HCT116 (cell line): ENCODE data around the gene TPD52L2. TPM values are rescaled to one million over a fixed set of nuclear protein-coding genes. Genes with fewer than 3 reads are reported as not detected.

Experiments
- ATAC-seq: fragments of 200-7000 bp; cut with Tn5 transposase; 2 replicates; pipeline ENCODE4 v1.9.1; 2020; ENCODE audit warnings: mild to moderate bottlenecking, moderate library complexity
- BruUV-seq: library from RNA; stranded (reverse); fragments of 400-500 nt; replicated peaks from 2 replicates; lab custom pipeline; 2021; lab: Mats Ljungman, UMichigan
- CTCF ChIA-PET: fragments of 300-600 bp; sonication (Branson Sonifier 250); formaldehyde crosslinking; loops from one replicate; lab custom pipeline; 2021; ENCODE audit warnings: antibody characterized with exemption; lab: Charles Lee
- POLR2A ChIA-PET: fragments of 300-600, 350-600 bp; sonication (Branson Sonifier 250); formaldehyde crosslinking; loops from one replicate; lab custom pipeline; 2021; ENCODE audit warnings: antibody characterized with exemption; lab: Charles Lee
- RAD21 ChIA-PET, 2 experiments: fragments of 300-600 bp; sonication (Branson Sonifier 250); formaldehyde crosslinking; loops; one replicate each; lab custom pipeline; 2023; ENCODE audit warnings: low total read pairs in 2 of 2; ENCODE audit not compliant: uncharacterized antibody in 2 of 2, unreplicated experiment in 2 of 2, low non-redundant PET in 1 of 2; lab: Charles Lee
- DNase-seq: peaks from one replicate; pipeline ENCODE4 v3.0.0-alpha.2; 2010; ENCODE audit warnings: low read depth, low spot score
- H2AFZ ChIP-seq: fragments of 200-600 bp; shearing (Covaris generic), sonication (generic); 2 replicates; pipeline ENCODE4 v1.6.1; 2017; ENCODE audit warnings: low read depth, mixed run types, mixed read lengths, antibody characterized with exemption, low read length; ENCODE audit not compliant: poor library complexity, severe bottlenecking
- H3K27ac ChIP-seq: 2 replicates; pipeline ENCODE4 v1.5.1; 2012; ENCODE audit warnings: low read depth, low read length
- H3K27me3 ChIP-seq: fragments of 200-600 bp; sonication (generic); 2 replicates; pipeline ENCODE4 v1.6.1; 2016; ENCODE audit warnings: mixed run types, low read length, mixed read lengths; ENCODE audit not compliant: insufficient read depth
- H3K36me3 ChIP-seq, 2 experiments: fragments of 200-500 bp in 1 of 2; fragments of 200-600 bp in 1 of 2; sonication (Bioruptor generic) in 1 of 2; sonication (generic) in 1 of 2; 2 replicates each; pipeline versions ENCODE4 v1.5.1 to v1.6.1; 2014 to 2016; ENCODE audit warnings: low read length in 2 of 2, inconsistent platforms in 1 of 2, mixed read lengths in 1 of 2, mixed run types in 1 of 2; ENCODE audit not compliant: insufficient read depth in 2 of 2, control insufficient read depth in 1 of 2
- H3K4me1 ChIP-seq, 2 experiments: fragments of 200-600 bp in 1 of 2; sonication (generic) in 1 of 2; 2 replicates each; pipeline versions ENCODE4 v1.5.1 to v1.6.1; 2012 to 2017; ENCODE audit warnings: low read length in 2 of 2, inconsistent platforms in 1 of 2, mild to moderate bottlenecking in 1 of 2, mixed read lengths in 1 of 2, mixed run types in 1 of 2, moderate library complexity in 1 of 2; ENCODE audit not compliant: insufficient read depth in 2 of 2, control insufficient read depth in 1 of 2
- H3K4me2 ChIP-seq: fragments of 200-600 bp; sonication (generic); 2 replicates; pipeline ENCODE4 v1.6.1; 2017; ENCODE audit warnings: mixed run types, low read length, mixed read lengths
- H3K4me3 ChIP-seq, 2 experiments: fragments of 200-600 bp in 1 of 2; sonication (generic) in 1 of 2; replicated peaks in 1 of 2; 2 replicates each; pipeline ENCODE4 v1.5.1; 2011 to 2016; ENCODE audit warnings: low read length in 2 of 2, control low read depth in 1 of 2, low read depth in 1 of 2, mild to moderate bottlenecking in 1 of 2, mixed read lengths in 1 of 2, mixed run types in 1 of 2
- H3K79me2 ChIP-seq: fragments of 200-600 bp; sonication (generic); 2 replicates; pipeline ENCODE4 v1.6.1; 2017; ENCODE audit warnings: mild to moderate bottlenecking, mixed run types, low read length, moderate library complexity, mixed read lengths; ENCODE audit not compliant: insufficient read depth
- H3K9ac ChIP-seq: fragments of 200-600 bp; sonication (generic); 2 replicates; pipeline ENCODE4 v1.6.1; 2016; ENCODE audit warnings: low read length, mixed read lengths
- H3K9me2 ChIP-seq: fragments of 200-600 bp; sonication (generic), shearing (Covaris generic); 2 replicates; pipeline ENCODE4 v1.6.1; 2017; ENCODE audit warnings: mixed run types, mild to moderate bottlenecking, moderate library complexity; ENCODE audit not compliant: insufficient read depth
- H3K9me3 ChIP-seq, 2 experiments: fragments of 200-500 bp in 1 of 2; fragments of 200-600 bp in 1 of 2; sonication (Bioruptor generic) in 1 of 2; sonication (generic) in 1 of 2; 2 replicates each; pipeline ENCODE4 v1.6.1; 2014 to 2017; ENCODE audit warnings: low read length in 2 of 2, mixed read lengths in 2 of 2, inconsistent platforms in 1 of 2, low read depth in 1 of 2, mild to moderate bottlenecking in 1 of 2, mixed run types in 1 of 2, moderate library complexity in 1 of 2; ENCODE audit not compliant: control insufficient read depth in 1 of 2, insufficient read depth in 1 of 2
- H4K20me1 ChIP-seq: fragments of 200-600 bp; sonication (generic), shearing (Covaris generic); 2 replicates; pipeline ENCODE4 v1.6.1; 2017; ENCODE audit warnings: mixed run types, mild to moderate bottlenecking, moderate library complexity; ENCODE audit not compliant: insufficient read depth
- CEBPB ChIP-seq: IDR thresholded peaks from 2 replicates; pipeline ENCODE4 v1.6.1; 2012; ENCODE audit warnings: low read depth
- CTCF ChIP-seq, 3 experiments: fragments of 200-600 bp in 1 of 3; sonication (generic) in 1 of 3; IDR thresholded peaks in 2 of 3; conservative IDR thresholded peaks in 1 of 3; 2 replicates each; pipeline ENCODE4 v1.5.1; 2012 to 2017; ENCODE audit warnings: low read depth in 2 of 3, low read length in 2 of 3, antibody characterized with exemption in 1 of 3, borderline replicate concordance in 1 of 3, control low read depth in 1 of 3, mild to moderate bottlenecking in 1 of 3, mixed read lengths in 1 of 3, mixed run types in 1 of 3, moderate library complexity in 1 of 3; ENCODE audit not compliant: insufficient read depth in 1 of 3
- EZH2phosphoT487 ChIP-seq: fragments of 200-600 bp; IDR thresholded peaks from 2 replicates; pipeline ENCODE4 v1.6.1; 2018; ENCODE audit warnings: antibody characterized with exemption, borderline replicate concordance
- FOSL1 ChIP-seq: IDR thresholded peaks from 2 replicates; pipeline ENCODE4 v1.6.1; 2012; ENCODE audit warnings: low read depth
- JUND ChIP-seq: IDR thresholded peaks from 2 replicates; pipeline ENCODE4 v1.6.1; 2012
- MAX ChIP-seq: IDR thresholded peaks from 2 replicates; pipeline ENCODE4 v1.6.1; 2012
- POLR2A ChIP-seq: IDR thresholded peaks from 2 replicates; pipeline ENCODE4 v1.7.0; 2011; ENCODE audit warnings: borderline replicate concordance; ENCODE audit not compliant: insufficient read depth, insufficient read length; ENCODE audit errors: extremely low read depth
- POLR2AphosphoS5 ChIP-seq: IDR thresholded peaks from 2 replicates; pipeline ENCODE4 v1.6.1; 2011; ENCODE audit warnings: mild to moderate bottlenecking, low read depth, low read length, moderate library complexity
- RAD21 ChIP-seq: IDR thresholded peaks from 2 replicates; pipeline ENCODE4 v1.6.1; 2012; ENCODE audit warnings: low read depth, mild to moderate bottlenecking
- SP1 ChIP-seq: IDR thresholded peaks from 2 replicates; pipeline ENCODE4 v1.6.1; 2012; ENCODE audit warnings: low read depth
- TCF7L2 ChIP-seq: IDR thresholded peaks from 2 replicates; pipeline ENCODE4 v1.7.0; 2011; ENCODE audit warnings: borderline replicate concordance, inconsistent platforms; ENCODE audit not compliant: insufficient read depth, insufficient read length; ENCODE audit errors: extremely low read depth
- YY1 ChIP-seq: IDR thresholded peaks from 2 replicates; pipeline ENCODE4 v1.6.1; 2011; ENCODE audit warnings: low read length, low read depth, moderate library complexity, mild to moderate bottlenecking; ENCODE audit not compliant: insufficient replicate concordance; ENCODE audit errors: extremely low read depth
- ZBTB33 ChIP-seq: IDR thresholded peaks from 2 replicates; pipeline ENCODE4 v1.6.1; 2011; ENCODE audit warnings: mild to moderate bottlenecking, low read length, moderate library complexity; ENCODE audit not compliant: insufficient replicate concordance; ENCODE audit errors: extremely low read depth
- ZFX ChIP-seq: fragments of 450-650 bp; IDR thresholded peaks from 2 replicates; pipeline ENCODE4 v1.6.1; 2017
- intact Hi-C: fragments of 100-400 bp; cut with micrococcal nuclease; formaldehyde crosslinking; loops from 2 replicates; pipeline ENCODE4 v1.10.0; 2022
- total RNA-seq: library from RNA; stranded (reverse); gene quantifications from one replicate; pipeline ENCODE4 v1.2.1, GENCODE V29; 2021; ENCODE audit not compliant: unreplicated experiment

TPD52L2 gene
- total RNA-seq, 1 experiment from 2014 or later = 149 TPM

GRCh38 chr20:63822276-63822696 is 42.8 kb upstream of the TPD52L2 start:
- POLR2A ChIA-PET = no interaction called here
- Histone ChIP-seq H2AFZ (no peak overlapping the region), H4K20me1 (no peaks in the 10 kb centered on the region), H3K27ac (no peak overlapping the region), H3K27me3 (no peaks in the 10 kb centered on the region), H3K4me2 (no peak overlapping the region), H3K9me2 (no peaks in the 10 kb centered on the region), H3K4me1 (peaks cover 0 to 6% of the 10 kb centered on the region in 2 experiments; a peak in 2 of 4 replicates), H3K9me3 (no peaks in the 10 kb centered on the region), H3K36me3 (no peaks in the 10 kb centered on the region), H3K79me2 (no peaks in the 10 kb centered on the region), H3K4me3 (no peak overlapping the region), H3K9ac (no peak overlapping the region)
- no peak for ATAC-seq
- intact Hi-C loops = no loop called here
- TF ChIP-seq ZFX = no peak
- no peak for TF ChIP-seq TCF7L2
- TF ChIP-seq YY1 = no peak
- no peak for TF ChIP-seq POLR2A
- no peak for TF ChIP-seq MAX
- TF ChIP-seq CTCF (IDR thresholded peaks at IDR 0.05 in 2 of 3, conservative IDR thresholded peaks at IDR 0.05 in 1 of 3; ENCODE audit: borderline replicate concordance in 1 of 3, insufficient read depth in 1 of 3, low read depth in 2 of 3, low read length in 2 of 3) = no peak
- CTCF ChIA-PET = no interaction called here
- BruUV-seq = no TSS peak
- RAD21 ChIA-PET = interaction anchor here in 1 of 2 experiments (0.6 to 0.7 kb wide), 2 partner anchors 37 to 44 kb away, joined by 3 read pairs; no protein-coding TSS in a partner anchor
- no peak for DNase-seq

- ChIA-PET POLR2A (no interaction called here), CTCF (no interaction called here), RAD21 (no interaction called here)
- Histone ChIP-seq H4K20me1 (no peaks in the 10 kb centered on the region), H3K4me1 (peaks cover 0 to 6% of the 10 kb centered on the region in 2 experiments; a peak in 2 of 4 replicates), H3K79me2 (0 out of 2 replicates have a peak, but pooled peaks cover 3% of the 10 kb centered on the region), H3K9me3 (no peaks in the 10 kb centered on the region), H3K9ac (no peak overlapping the region), H3K36me3 (no peaks in the 10 kb centered on the region), H3K27ac (no peak overlapping the region), H3K4me2 (no peak overlapping the region), H3K9me2 (no peaks in the 10 kb centered on the region), H3K4me3 (no peak overlapping the region), H2AFZ (no peak overlapping the region), H3K27me3 (no peaks in the 10 kb centered on the region)
- DNase-seq (no peak), ATAC-seq (no peak)
- intact Hi-C loops = no loop called here
- BruUV-seq = no TSS peak
- TF ChIP-seq POLR2A = no peak
- TF ChIP-seq ZBTB33 = no peak
- no peak for TF ChIP-seq ZFX
- no peak for TF ChIP-seq RAD21
- TF ChIP-seq EZH2phosphoT487 = no peak
- no peak for TF ChIP-seq SP1
- TF ChIP-seq POLR2AphosphoS5 = no peak
- no peak for TF ChIP-seq CEBPB
- TF ChIP-seq FOSL1 = no peak
- no peak for TF ChIP-seq JUND
Measured at GRCh38 chr20:63823691-63824311, 41.3 kb upstream of the TPD52L2 start.
